ENCODE results near the gene SMURF1.

The SMURF1 gene

DNA sequence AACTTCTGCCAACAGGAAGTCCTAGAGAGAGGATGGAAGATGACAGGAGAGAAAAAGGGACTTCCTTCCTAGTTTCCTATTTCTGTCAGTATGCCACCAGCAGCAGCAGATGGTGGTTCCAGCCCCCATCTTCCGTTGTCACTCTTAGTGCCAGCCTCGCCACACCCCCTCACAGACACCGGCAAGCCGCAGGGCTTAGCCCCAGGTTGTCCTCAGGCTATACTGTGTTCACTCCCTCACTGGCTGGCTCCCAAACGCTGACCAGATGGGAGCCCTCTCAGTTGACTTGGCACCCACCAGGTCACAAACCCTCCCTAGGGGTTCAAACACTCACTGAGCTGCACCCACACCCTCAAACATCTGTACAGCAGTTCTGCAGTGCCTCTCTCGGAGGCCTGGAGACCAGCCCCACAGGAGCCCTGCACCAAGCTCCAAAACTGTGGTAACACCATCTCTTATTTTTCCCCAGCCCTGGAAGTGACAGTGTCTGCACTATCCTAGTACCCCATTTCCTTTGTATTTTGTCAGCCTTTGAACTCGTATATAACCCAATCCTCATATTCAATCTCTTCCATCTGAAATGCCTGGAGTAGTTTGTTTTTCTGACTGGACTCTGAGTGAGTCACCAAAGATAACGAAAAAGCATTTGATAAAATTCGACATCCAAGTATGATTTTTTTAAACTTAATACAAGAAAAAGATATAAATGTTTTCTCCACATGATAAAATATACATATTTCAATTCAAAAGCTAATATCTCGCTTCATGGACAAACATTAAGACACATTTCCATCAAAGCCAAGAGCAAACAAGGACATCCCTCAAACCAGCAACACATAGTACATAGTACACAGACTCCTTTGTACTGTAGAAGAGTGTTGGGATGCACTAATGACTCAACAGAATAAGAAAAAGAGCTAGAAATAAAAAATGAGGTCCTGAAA lies 34.5 kb downstream of the SMURF1 start:
- no peaks in the 10 kb centered on the region for H3K36me3 ChIP-seq (ENCODE audit: control insufficient read depth, insufficient read depth, low read length)
- H3K27me3 ChIP-seq (replicated peaks; ENCODE audit: control insufficient read depth, insufficient read depth, low read length), result no peaks in the 10 kb centered on the region
- no peak overlapping the region for H3K4me3 ChIP-seq (replicated peaks; ENCODE audit: low read depth, low read length)
- TF ChIP-seq, protein P1, sequence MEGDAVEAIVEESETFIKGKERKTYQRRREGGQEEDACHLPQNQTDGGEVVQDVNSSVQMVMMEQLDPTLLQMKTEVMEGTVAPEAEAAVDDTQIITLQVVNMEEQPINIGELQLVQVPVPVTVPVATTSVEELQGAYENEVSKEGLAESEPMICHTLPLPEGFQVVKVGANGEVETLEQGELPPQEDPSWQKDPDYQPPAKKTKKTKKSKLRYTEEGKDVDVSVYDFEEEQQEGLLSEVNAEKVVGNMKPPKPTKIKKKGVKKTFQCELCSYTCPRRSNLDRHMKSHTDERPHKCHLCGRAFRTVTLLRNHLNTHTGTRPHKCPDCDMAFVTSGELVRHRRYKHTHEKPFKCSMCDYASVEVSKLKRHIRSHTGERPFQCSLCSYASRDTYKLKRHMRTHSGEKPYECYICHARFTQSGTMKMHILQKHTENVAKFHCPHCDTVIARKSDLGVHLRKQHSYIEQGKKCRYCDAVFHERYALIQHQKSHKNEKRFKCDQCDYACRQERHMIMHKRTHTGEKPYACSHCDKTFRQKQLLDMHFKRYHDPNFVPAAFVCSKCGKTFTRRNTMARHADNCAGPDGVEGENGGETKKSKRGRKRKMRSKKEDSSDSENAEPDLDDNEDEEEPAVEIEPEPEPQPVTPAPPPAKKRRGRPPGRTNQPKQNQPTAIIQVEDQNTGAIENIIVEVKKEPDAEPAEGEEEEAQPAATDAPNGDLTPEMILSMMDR (IDR thresholded peaks at IDR 0.05; ENCODE audit: insufficient read depth, low read length, poor library complexity, severe bottlenecking), result no peak
- DNase-seq (ENCODE audit: extremely low read depth, insufficient read length), result no peak

DNA sequence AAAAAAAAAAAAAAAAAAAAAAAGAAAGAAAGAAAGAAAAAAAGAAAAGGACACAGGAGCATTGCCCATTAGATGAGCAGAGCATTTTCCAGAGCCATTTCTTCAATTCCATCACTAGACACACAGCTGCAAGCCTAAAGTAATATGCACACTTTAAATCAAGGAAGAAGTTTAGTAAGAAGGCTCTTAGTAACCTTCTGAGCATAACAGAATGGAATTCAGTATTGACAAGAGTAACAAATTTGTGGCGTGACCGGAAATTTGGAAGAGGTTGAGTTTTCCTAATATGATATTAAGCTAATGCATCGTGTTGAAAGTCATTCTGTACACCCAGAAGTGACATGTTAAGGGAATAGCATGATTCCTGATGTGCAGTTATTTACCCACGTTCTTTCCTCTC lies 35.3 kb downstream of the SMURF1 start:
- H3K4me3 ChIP-seq (replicated peaks; ENCODE audit: low read depth, low read length), result no peak overlapping the region
- DNase-seq (ENCODE audit: extremely low read depth, insufficient read length), result no peak
- no peaks in the 10 kb centered on the region for H3K27me3 ChIP-seq (replicated peaks; ENCODE audit: control insufficient read depth, insufficient read depth, low read length)
- no peaks in the 10 kb centered on the region for H3K36me3 ChIP-seq (ENCODE audit: control insufficient read depth, insufficient read depth, low read length)
- TF ChIP-seq, protein P1 (IDR thresholded peaks at IDR 0.05; ENCODE audit: insufficient read depth, low read length, poor library complexity, severe bottlenecking), result no peak

DNA sequence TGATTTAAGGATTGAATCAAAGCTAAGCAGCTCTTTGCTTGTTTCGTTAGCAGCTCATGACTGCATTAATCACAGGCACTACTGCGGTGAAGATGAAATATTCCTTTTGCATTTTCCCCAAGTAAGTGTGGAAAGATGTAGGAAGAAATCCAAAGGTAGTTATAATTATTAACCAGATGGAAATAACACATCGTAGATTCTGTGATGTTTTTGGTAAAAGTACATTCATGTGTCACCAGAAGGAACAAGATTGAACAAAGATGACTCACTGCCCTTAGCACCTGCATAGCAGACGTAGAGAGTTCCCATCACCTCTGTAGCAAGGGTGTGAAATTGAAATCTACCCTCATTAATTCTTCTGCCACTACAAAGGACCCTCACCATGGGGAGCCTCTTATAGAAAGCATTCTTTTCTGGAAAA lies 37.1 kb downstream of the SMURF1 start:
- H3K27me3 ChIP-seq (replicated peaks; ENCODE audit: control insufficient read depth, insufficient read depth, low read length), result no peaks in the 10 kb centered on the region
- TF ChIP-seq, protein P1 (IDR thresholded peaks at IDR 0.05; ENCODE audit: insufficient read depth, low read length, poor library complexity, severe bottlenecking), result no peak
- no peak for DNase-seq (ENCODE audit: extremely low read depth, insufficient read length)
- H3K36me3 ChIP-seq (ENCODE audit: control insufficient read depth, insufficient read depth, low read length), result no peaks in the 10 kb centered on the region
- H3K4me3 ChIP-seq (replicated peaks; ENCODE audit: low read depth, low read length), result no peak overlapping the region

DNA sequence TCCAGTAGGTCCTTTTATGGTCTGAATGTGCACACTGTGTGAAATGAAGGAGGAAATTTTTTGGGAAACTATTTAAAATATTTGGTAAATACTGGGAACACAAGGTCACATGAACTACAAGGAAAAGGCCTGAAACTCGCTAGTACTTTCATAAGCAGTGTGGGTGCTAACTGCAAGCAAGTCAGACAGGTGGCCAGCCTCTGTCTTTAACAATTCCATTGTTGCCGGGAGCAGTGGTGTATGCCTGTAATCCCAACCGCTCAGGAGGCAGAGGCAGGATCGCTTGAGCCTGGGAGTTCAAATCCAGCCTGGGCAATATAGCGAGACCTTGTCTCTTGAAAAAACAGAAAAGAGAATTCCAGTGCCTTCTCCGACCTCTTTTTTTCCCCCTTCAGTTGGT lies 37.5 kb downstream of the SMURF1 start:
- no peaks in the 10 kb centered on the region for H3K36me3 ChIP-seq (ENCODE audit: control insufficient read depth, insufficient read depth, low read length)
- DNase-seq (ENCODE audit: extremely low read depth, insufficient read length), result no peak
- H3K27me3 ChIP-seq (replicated peaks; ENCODE audit: control insufficient read depth, insufficient read depth, low read length), result no peaks in the 10 kb centered on the region
- no peak overlapping the region for H3K4me3 ChIP-seq (replicated peaks; ENCODE audit: low read depth, low read length)
- TF ChIP-seq, protein P1 (IDR thresholded peaks at IDR 0.05; ENCODE audit: insufficient read depth, low read length, poor library complexity, severe bottlenecking), result no peak

DNA sequence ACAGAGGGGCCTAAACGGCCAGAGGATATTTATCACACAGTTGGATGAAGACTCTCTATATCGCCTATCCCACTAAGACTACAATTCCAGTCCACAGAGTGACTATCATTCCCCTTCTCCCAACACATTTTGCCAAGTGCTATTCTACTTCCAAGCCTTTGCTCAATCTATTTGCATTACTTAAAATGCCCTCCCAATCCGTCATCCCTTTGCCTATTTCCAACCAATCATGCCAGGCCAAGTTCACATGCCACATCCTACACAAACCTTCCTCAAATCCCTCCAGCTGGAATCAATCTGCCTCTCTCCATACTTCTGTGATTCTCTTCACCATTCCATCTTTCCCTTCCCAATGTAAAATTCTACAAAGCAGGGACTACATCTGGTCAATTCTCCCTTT lies 38.2 kb downstream of the SMURF1 start:
- TF ChIP-seq, protein P1 (IDR thresholded peaks at IDR 0.05; ENCODE audit: insufficient read depth, low read length, poor library complexity, severe bottlenecking), result no peak
- H3K36me3 ChIP-seq (ENCODE audit: control insufficient read depth, insufficient read depth, low read length), result no peaks in the 10 kb centered on the region
- no peak for DNase-seq (ENCODE audit: extremely low read depth, insufficient read length)
- no peaks in the 10 kb centered on the region for H3K27me3 ChIP-seq (replicated peaks; ENCODE audit: control insufficient read depth, insufficient read depth, low read length)
- no peak overlapping the region for H3K4me3 ChIP-seq (replicated peaks; ENCODE audit: low read depth, low read length)

All from GM06990 (cell line).